Heart right ventricle (tissue), 16 donors: ENCODE results near the gene SPATA31D3. TPM values are rescaled to one million over a fixed set of nuclear protein-coding genes. Genes with fewer than 3 reads are reported as not detected.
"Not testable (repeated sequence)": the region's sequence is repeated elsewhere in the genome, so short reads cannot be mapped to it uniquely, and the experiment has no call there.

Experiments
- ATAC-seq, 8 donors: fragments of 200-7000 bp; cut with Tn5 transposase; one replicate each; pipeline ENCODE4 v1.9.1; 2020; ENCODE audit warnings: mild to moderate bottlenecking in 8 of 8, moderate library complexity in 8 of 8, moderate number of reproducible peaks in 1 of 8
- DNase-seq, 2 donors: peaks; one replicate each; pipeline ENCODE4 v3.0.0-alpha.2; 2020
- H3K27ac ChIP-seq, 10 donors: fragments of 200-600 bp; sonication (generic) in 2 of 10; one replicate each; pipeline versions ENCODE4 v1.5.0 to v1.8.0; 2020 to 2022; ENCODE audit warnings: mild to moderate bottlenecking in 3 of 10
- H3K27me3 ChIP-seq, 7 donors: fragments of 200-600 bp; one replicate each; pipeline ENCODE4 v1.8.0; 2021 to 2022; ENCODE audit warnings: mild to moderate bottlenecking in 2 of 7
- H3K36me3 ChIP-seq, 9 donors: fragments of 200-600 bp; sonication (generic) in 1 of 9; one replicate each; pipeline versions ENCODE4 v1.5.0 to v1.8.0; 2020 to 2022; ENCODE audit warnings: mild to moderate bottlenecking in 2 of 9
- H3K4me1 ChIP-seq, 9 donors: fragments of 200-600 bp; sonication (generic) in 1 of 9; one replicate each; pipeline versions ENCODE4 v1.5.0 to v1.8.0; 2020 to 2022; ENCODE audit warnings: mild to moderate bottlenecking in 4 of 9
- H3K4me3 ChIP-seq, 10 donors: fragments of 200-600 bp; sonication (generic) in 2 of 10; one replicate each; pipeline versions ENCODE4 v1.5.0 to v1.8.0; 2020 to 2022; ENCODE audit warnings: mild to moderate bottlenecking in 7 of 10, moderate library complexity in 2 of 10
- H3K9me3 ChIP-seq, 11 donors: fragments of 200-600 bp in 10 of 11; sonication (generic) in 2 of 11; one replicate each; pipeline versions ENCODE4 v1.5.0 to v1.8.0; 2013 to 2022; ENCODE audit warnings: mild to moderate bottlenecking in 2 of 11, control low read depth in 1 of 11, moderate library complexity in 1 of 11
- WGBS, 2 donors: extraction: QIAGEN DNeasy Blood & Tissue Kit; methylation state at CpG; one replicate each; pipeline ENCODE4 v1.1.7; 2013; ENCODE audit warnings: inconsistent platforms in 1 of 2; 5-methylcytosine and 5-hydroxymethylcytosine counted together
- intact Hi-C, 10 donors: fragments of 100-400 bp; cut with DNase I; formaldehyde crosslinking; loops; one replicate each; pipeline versions ENCODE4 v1.11.1 to v1.14.2; 2022
- polyA plus RNA-seq, 2 donors: library from polyadenylated mRNA; stranded (reverse); fragments of 200-250 nt; gene quantifications; one replicate each; pipeline ENCODE4 v1.2.3, GENCODE V29; 2013
- total RNA-seq, 10 donors: library from RNA; stranded (reverse); fragmentation: NEBNext Ultra II Directional in 3 of 10; extraction: Animal tissue kit (Norgen Biotek cat#: 25700) in 3 of 10; gene quantifications; one replicate each; pipeline versions ENCODE4 v1.2.1 to v1.2.4, GENCODE V29; 2021 to 2023
- TF ChIP-seq, protein P1 (sequence below), 9 donors: fragments of 200-600 bp; sonication (generic) in 2 of 9; IDR thresholded peaks; one replicate each; pipeline versions ENCODE4 v1.5.0 to v1.8.0; 2021 to 2022; ENCODE audit warnings: antibody characterized with exemption in 9 of 9, mild to moderate bottlenecking in 5 of 9, moderate library complexity in 1 of 9
- donor health status: Arrhythmogenic right ventricular cardiomyopathy.
- donor health status: ischemic (EF 13 %, LVEDD 7.1; RV severe dilation, severe dysfunction).
- donor health status: healthy with polysubstance abuse.
- donor health status: DM: no; HTN: yes; CAD: no.
- donor health status: DM: no; HTN: no; CAD: no.
- donor health status: ischemic (EF 25% LVEDD 6.9; RV normal size, moderate dysfunction).
- donor health status: ischemic (EF 25% LVEDD 5.7; RV mildly dilated, moderate dysfunction).
- donor health status: healthy.
- donor health status: DM: yes; HTN: yes; CAD: no.
- donor health status: Ischemic cardiomyopathy.
- donor health status: ischemic (EF 35%, LVEDD 5.7; RV mildly dilated, moderate dysfunction).
- donor health status: nonischemic (EF 11% LVEDD 7.7; RV severe dilation, severe dysfunction).
- donor health status: DM: yes; HTN: yes; CAD: no.
- donor health status: PGD.
- donor health status: ischemic (EF 29% LVEDD 5.4; RV normal size, mild dysfunction).
- donor health status: nonischemic (EF 23%, LVEDD 6.1; RV moderate dilation, normal function).

The SPATA31D3 gene
- total and polyA plus RNA-seq, 12 donors: not detected

DNA sequence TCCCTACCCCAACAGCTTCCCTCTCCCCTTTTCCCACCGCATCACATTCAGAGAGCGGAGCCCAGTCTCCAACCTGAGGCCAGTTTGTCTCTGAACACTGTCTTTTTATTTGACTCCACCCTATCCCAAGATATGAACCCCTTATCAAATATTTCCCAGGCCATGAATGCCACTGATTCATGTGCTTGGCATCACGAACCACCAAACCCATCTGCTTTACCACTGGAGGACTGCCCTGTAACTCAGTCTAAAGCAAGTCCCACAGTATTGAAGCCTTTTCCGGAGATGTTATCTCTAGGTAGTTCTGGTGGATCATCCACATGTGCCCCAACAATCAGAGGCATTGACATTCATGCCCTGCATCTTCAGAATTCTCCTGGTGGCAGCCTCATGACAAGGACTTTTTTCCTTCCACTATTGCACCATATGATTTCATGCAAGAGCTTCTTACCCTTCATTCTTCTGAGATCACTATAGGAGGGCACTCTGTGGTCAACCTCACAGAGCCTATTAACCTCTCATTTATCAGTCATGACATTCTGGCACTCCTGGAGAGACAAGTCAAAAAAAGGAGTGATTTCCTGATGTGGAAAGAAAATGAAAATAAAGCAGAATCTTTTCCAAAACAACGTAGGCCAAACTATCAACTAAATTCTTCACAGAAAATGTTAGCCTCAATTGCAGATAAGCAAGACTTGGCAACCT lies 27.3 kb upstream of the SPATA31D3 start:
- ATAC-seq (no peak), DNase-seq (no peak)
- 86 to 89% methylated on average over 5 of the region's 5 CpGs for WGBS, 2 donors
- H3K9me3 ChIP-seq: no peaks in the 10 kb centered on the region
- H3K4me1 ChIP-seq: no peaks in the 10 kb centered on the region
- no peaks in the 10 kb centered on the region for H3K27me3 ChIP-seq
- H3K4me3 ChIP-seq: no peak overlapping the region
- H3K27ac ChIP-seq: no peak overlapping the region
- TF ChIP-seq, protein P1, sequence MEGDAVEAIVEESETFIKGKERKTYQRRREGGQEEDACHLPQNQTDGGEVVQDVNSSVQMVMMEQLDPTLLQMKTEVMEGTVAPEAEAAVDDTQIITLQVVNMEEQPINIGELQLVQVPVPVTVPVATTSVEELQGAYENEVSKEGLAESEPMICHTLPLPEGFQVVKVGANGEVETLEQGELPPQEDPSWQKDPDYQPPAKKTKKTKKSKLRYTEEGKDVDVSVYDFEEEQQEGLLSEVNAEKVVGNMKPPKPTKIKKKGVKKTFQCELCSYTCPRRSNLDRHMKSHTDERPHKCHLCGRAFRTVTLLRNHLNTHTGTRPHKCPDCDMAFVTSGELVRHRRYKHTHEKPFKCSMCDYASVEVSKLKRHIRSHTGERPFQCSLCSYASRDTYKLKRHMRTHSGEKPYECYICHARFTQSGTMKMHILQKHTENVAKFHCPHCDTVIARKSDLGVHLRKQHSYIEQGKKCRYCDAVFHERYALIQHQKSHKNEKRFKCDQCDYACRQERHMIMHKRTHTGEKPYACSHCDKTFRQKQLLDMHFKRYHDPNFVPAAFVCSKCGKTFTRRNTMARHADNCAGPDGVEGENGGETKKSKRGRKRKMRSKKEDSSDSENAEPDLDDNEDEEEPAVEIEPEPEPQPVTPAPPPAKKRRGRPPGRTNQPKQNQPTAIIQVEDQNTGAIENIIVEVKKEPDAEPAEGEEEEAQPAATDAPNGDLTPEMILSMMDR (IDR thresholded peaks at IDR 0.05): no peak
- H3K36me3 ChIP-seq: no peaks in the 10 kb centered on the region
- intact Hi-C loops: no loop called here

DNA sequence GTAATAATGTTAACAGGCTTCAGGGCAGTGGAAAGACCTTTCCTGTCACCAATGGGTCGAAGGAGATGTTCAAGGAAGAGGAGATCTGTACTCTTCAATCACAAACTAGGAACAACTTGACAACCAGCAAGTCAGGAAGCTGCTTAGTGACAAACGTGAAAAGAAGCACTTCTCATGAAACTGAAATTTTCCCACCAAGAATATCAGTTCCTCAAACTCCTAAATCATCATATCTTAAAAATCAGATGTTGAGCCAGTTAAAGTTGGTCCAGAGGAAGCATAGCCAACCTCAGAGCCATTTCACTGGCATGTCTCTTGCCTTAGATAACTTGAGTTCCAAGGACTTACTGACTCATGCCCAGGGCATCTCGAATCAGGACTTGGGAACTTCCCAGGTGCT lies 24.8 kb upstream of the SPATA31D3 start:
- 43 to 57% methylated on average over 1 of the region's 3 CpGs for WGBS, 2 donors
- H3K4me3 ChIP-seq, H3K27me3 ChIP-seq, ATAC-seq, H3K4me1 ChIP-seq, DNase-seq, H3K36me3 ChIP-seq, intact Hi-C loops, H3K9me3 ChIP-seq, H3K27ac ChIP-seq: not testable (repeated sequence)

DNA sequence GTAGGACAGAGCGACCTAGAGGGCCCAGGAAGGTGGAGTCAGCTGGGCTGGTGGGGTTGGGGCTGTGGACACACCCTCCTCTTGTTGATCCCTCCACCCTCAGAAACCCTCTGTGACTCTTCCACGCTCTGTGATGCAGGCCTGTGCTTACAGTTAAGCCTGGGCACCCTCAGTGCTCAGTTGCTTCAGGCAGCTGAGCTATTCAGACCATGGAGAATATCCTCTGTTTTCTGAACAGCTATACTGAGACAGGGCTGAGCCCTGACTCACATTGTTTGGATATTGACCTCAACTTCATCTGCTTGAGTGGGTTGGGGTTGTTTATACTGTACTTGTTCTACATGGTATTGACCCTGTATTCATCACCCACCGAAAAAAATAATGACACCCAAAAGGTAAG lies 15.0 kb upstream of the SPATA31D3 start, which contains the start of gene SPATA31D4:
SPATA31D4 (plus strand) TSS at position 124 of the 400 bp plus-strand sequence; CDS start at position 210, 86 bp downstream.
- H3K9me3 ChIP-seq, H3K4me3 ChIP-seq, intact Hi-C loops, H3K36me3 ChIP-seq, ATAC-seq, H3K27me3 ChIP-seq, DNase-seq, H3K27ac ChIP-seq, H3K4me1 ChIP-seq: not testable (repeated sequence)
- WGBS, 2 donors: no CpG with 5 or more reads among the region's 3 CpGs

DNA sequence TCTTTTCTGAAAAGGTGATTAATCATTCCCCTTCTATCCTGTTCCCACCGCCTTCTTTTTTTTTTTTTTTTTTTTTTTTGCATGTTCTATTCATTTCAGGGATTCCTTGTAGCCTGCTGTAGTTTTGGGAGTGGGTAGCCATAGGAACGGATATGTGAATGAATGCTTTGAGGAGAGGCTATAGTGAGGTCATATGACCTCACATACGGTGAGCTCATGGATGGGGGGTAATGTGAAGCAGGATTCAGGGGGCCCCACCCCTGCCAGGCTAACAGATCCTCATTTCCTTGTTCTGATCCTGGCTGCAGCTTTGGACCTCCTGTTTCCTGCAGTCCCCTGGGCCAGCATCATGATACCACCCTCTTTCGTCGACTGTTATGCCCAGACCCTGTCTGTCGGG lies 13.2 kb upstream of the SPATA31D3 start:
- intact Hi-C loops: not testable (repeated sequence)

DNA sequence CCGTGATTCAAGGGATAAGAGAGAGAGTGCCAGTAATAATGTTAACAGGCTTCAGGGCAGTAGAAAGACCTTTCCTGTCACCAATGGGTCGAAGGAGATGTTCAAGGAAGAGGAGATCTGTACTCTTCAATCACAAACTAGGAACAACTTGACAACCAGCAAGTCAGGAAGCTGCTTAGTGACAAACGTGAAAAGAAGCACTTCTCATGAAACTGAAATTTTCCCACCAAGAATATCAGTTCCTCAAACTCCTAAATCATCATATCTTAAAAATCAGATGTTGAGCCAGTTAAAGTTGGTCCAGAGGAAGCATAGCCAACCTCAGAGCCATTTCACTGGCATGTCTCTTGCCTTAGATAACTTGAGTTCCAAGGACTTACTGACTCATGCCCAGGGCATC lies 9.8 kb upstream of the SPATA31D3 start:
- H3K4me1 ChIP-seq, intact Hi-C loops, H3K27me3 ChIP-seq, H3K27ac ChIP-seq, H3K36me3 ChIP-seq, H3K4me3 ChIP-seq, ATAC-seq, H3K9me3 ChIP-seq, DNase-seq: not testable (repeated sequence)
- WGBS, 2 donors: no CpG with 5 or more reads among the region's 3 CpGs

More for the DNA sequence above, 13.2 kb upstream of the SPATA31D3 start:
- ATAC-seq, H3K4me3 ChIP-seq, H3K27ac ChIP-seq, H3K27me3 ChIP-seq, DNase-seq, H3K36me3 ChIP-seq, H3K9me3 ChIP-seq, H3K4me1 ChIP-seq: not testable (repeated sequence)
- whole genome bisulfite sequencing, 2 donors: no CpG with 5 or more reads among the region's 6 CpGs

DNA sequence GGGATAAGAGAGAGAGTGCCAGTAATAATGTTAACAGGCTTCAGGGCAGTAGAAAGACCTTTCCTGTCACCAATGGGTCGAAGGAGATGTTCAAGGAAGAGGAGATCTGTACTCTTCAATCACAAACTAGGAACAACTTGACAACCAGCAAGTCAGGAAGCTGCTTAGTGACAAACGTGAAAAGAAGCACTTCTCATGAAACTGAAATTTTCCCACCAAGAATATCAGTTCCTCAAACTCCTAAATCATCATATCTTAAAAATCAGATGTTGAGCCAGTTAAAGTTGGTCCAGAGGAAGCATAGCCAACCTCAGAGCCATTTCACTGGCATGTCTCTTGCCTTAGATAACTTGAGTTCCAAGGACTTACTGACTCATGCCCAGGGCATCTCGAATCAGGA lies 5.3 kb downstream of the SPATA31D3 start:
- H3K9me3 ChIP-seq, ATAC-seq, H3K36me3 ChIP-seq, H3K4me1 ChIP-seq, H3K27ac ChIP-seq, H3K4me3 ChIP-seq, DNase-seq, intact Hi-C loops, H3K27me3 ChIP-seq: not testable (repeated sequence)
- 40% methylated on average over 1 of the region's 3 CpGs; no CpG with 5 or more reads in 1 of the 2 donors for WGBS, 2 donors

DNA sequence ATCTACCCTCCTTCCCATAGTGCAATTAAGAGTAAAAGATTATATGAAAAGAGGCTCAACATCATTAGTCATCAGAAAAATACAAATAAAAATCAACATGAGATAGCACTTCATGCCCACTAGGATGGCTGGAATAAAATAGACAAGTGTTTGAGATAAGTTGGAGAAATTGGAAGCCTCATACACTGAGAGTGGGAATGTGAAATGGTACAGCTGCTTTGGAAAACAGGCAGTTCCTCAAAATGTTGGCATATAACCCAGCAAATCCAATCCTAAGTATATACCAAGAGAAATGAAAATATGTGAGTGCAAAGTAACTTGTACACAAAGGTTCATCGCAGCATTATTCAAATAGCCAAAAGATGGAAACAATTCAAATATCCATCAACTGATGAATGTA lies 9.8 kb downstream of the SPATA31D3 start:
- TF ChIP-seq, protein P1 (IDR thresholded peaks at IDR 0.05): no peak
- WGBS, 2 donors: 95 to 97% methylated on average over 1 of the region's 1 CpG
- ATAC-seq: no peak

More for the DNA sequence above, 9.8 kb downstream of the SPATA31D3 start:
- intact Hi-C loops: no loop called here
- Histone ChIP-seq H3K4me1 (no peaks in the 10 kb centered on the region), H3K4me3 (no peak overlapping the region), H3K27me3 (no peaks in the 10 kb centered on the region), H3K27ac (no peak overlapping the region), H3K9me3 (peaks cover 0 to 34% (median 20%) of the 10 kb centered on the region in 11 donors), H3K36me3 (no peaks in the 10 kb centered on the region)
- no peak for DNase-seq
